Hepatocyte (in vitro differentiated cells): ENCODE data around the gene TMEM144. TPM values are rescaled to one million over a fixed set of nuclear protein-coding genes. Genes with fewer than 3 reads are reported as not detected.
"Not testable (repeated sequence)": the region's sequence is repeated elsewhere in the genome, so short reads cannot be mapped to it uniquely, and the experiment has no call there.

Experiments used
- DNase-seq: peaks from one replicate; pipeline ENCODE4 v3.0.0-alpha.2; 2016; ENCODE audit warnings: low spot score
- H2AFZ ChIP-seq: fragments of 200-600 bp; sonication (generic); 2 replicates; pipeline ENCODE4 v1.6.0; 2016; ENCODE audit warnings: antibody characterized with exemption, mild to moderate bottlenecking
- H3K27ac ChIP-seq: fragments of 200-600 bp; sonication (generic); 2 replicates; pipeline ENCODE4 v1.5.1; 2016; ENCODE audit warnings: mild to moderate bottlenecking
- H3K27me3 ChIP-seq: fragments of 200-600 bp; sonication (generic); 2 replicates; pipeline ENCODE4 v1.6.1; 2016
- H3K36me3 ChIP-seq: fragments of 200-600 bp; sonication (generic); replicated peaks from 2 replicates; pipeline ENCODE4 v1.5.1; 2016; ENCODE audit warnings: low read depth; ENCODE audit not compliant: insufficient read depth
- H3K4me1 ChIP-seq: fragments of 200-600 bp; sonication (generic); 2 replicates; pipeline ENCODE4 v1.5.1; 2016; ENCODE audit warnings: mild to moderate bottlenecking, moderate library complexity; ENCODE audit not compliant: insufficient read depth
- H3K4me2 ChIP-seq: fragments of 200-600 bp; sonication (generic); 2 replicates; pipeline ENCODE4 v1.6.0; 2016
- H3K4me3 ChIP-seq: fragments of 200-600 bp; sonication (generic); 2 replicates; pipeline ENCODE4 v1.5.1; 2016; ENCODE audit warnings: mild to moderate bottlenecking
- H3K79me2 ChIP-seq: fragments of 200-600 bp; sonication (generic); 2 replicates; pipeline ENCODE4 v1.6.0; 2017; ENCODE audit warnings: mild to moderate bottlenecking
- H3K9me2 ChIP-seq: fragments of 200-600 bp; sonication (generic); replicated peaks from 2 replicates; pipeline ENCODE4 v1.6.0; 2017; ENCODE audit warnings: mild to moderate bottlenecking; ENCODE audit not compliant: insufficient read depth
- H3K9me3 ChIP-seq: fragments of 200-600 bp; sonication (generic); 2 replicates; pipeline ENCODE4 v1.5.1; 2016; ENCODE audit warnings: low read depth, mild to moderate bottlenecking
- H4K20me1 ChIP-seq: fragments of 200-600 bp; sonication (generic); 2 replicates; pipeline ENCODE4 v1.6.0; 2016; ENCODE audit warnings: mild to moderate bottlenecking; ENCODE audit not compliant: insufficient read depth, poor library complexity, severe bottlenecking
- CTCF ChIP-seq: fragments of 200-600 bp; sonication (generic); IDR thresholded peaks from 2 replicates; pipeline ENCODE4 v1.5.1; 2016; ENCODE audit warnings: antibody characterized with exemption, mild to moderate bottlenecking; ENCODE audit not compliant: poor library complexity
- EZH2 ChIP-seq: fragments of 200-600 bp; sonication (generic); IDR thresholded peaks from 2 replicates; pipeline ENCODE4 v1.6.1; 2016; ENCODE audit warnings: antibody characterized with exemption, mild to moderate bottlenecking, borderline replicate concordance
- EZH2phosphoT487 ChIP-seq: fragments of 200-600 bp; sonication (generic); IDR thresholded peaks from one replicate; pipeline ENCODE4 v1.6.1; 2018; ENCODE audit warnings: antibody characterized with exemption, mild to moderate bottlenecking, low read depth, moderate library complexity; ENCODE audit not compliant: unreplicated experiment, severe bottlenecking
- WGBS: methylation state at CpG from one replicate; pipeline ENCODE4 v1.1.6; 2016; ENCODE audit warnings: low lambda C conversion rate; ENCODE audit errors: missing lambda C conversion rate; 5-methylcytosine and 5-hydroxymethylcytosine counted together
- polyA plus RNA-seq: library from polyadenylated mRNA; unstranded; fragments of >200 nt; fragmentation: Nextera tagmentation; extraction: Ambion mirVana; gene quantifications from 2 replicates; pipeline ENCODE4 v1.2.1, GENCODE V29; 2016
- total RNA-seq: library from RNA; depleted of rRNA; stranded (reverse); fragments of >200 nt; gene quantifications from 2 replicates; pipeline ENCODE4 v1.2.3, GENCODE V29; 2014

The TMEM144 gene
- total and polyA plus RNA-seq, 2 experiments from 2014 or later: 17.5 to 58.9 TPM

DNA sequence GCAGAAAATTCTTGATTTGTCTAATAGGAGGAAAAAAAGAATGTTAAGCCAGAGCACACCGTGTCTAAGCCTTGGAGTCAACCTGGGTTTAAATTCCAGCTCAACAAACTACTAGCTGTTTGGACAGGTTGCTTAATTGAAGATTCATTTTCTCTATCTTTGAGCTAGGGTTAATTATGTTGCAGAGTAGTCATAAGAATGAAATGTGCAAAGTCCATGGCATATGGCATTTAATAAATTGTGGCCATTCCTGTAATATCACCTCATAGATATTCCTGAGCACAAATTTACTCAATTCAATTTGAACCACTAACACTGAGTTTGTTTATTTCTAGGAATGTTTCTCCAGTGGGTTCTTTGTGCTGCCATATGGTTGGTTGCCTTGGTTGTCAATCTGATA, 4.6 kb downstream of the TMEM144 start:
- Histone ChIP-seq H3K4me1 (peaks cover 5% of the 10 kb centered on the region), H2AFZ (no peak overlapping the region), H4K20me1 (no peaks in the 10 kb centered on the region), H3K27me3 (no peaks in the 10 kb centered on the region), H3K27ac (no peak overlapping the region), H3K4me3 (no peak overlapping the region), H3K4me2 (no peak overlapping the region), H3K9me2 (no peaks in the 10 kb centered on the region), H3K36me3 (no peaks in the 10 kb centered on the region), H3K9me3 (no peaks in the 10 kb centered on the region), H3K79me2 (peaks cover 3% of the 10 kb centered on the region)
- no peak for TF ChIP-seq EZH2
- TF ChIP-seq CTCF: no peak
- no peak for TF ChIP-seq EZH2phosphoT487
- WGBS: 81% methylated on average over 1 of the region's 1 CpG
- no peak for DNase-seq

DNA sequence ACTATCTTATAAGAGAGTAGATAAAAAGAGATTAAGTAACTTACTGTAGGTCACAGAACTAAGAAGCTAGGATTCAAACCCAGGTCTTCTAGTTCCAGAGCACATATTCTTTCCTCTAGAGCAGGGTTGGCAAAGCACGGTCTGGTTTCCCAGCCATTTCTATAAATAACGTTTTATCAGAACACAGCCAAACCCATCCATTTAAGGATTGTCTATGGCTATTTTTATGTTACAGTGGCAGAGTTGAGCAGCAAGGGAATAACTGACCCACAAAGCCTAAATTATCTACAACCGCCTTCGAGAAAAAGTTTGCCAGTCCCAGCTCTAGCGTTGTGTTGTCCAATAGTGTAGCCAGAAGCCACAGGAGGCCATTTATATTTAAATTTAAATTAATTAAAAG, 7.5 kb downstream of the TMEM144 start:
- H3K79me2 ChIP-seq: no peaks in the 10 kb centered on the region
- 92% methylated on average over 5 of the region's 5 CpGs for WGBS

GRCh38 chr4:158219623-158220022, 9.3 kb downstream of the TMEM144 start:
- Histone ChIP-seq H3K27ac (no peak overlapping the region), H3K27me3 (no peaks in the 10 kb centered on the region), H3K9me2 (no peaks in the 10 kb centered on the region), H4K20me1 (no peaks in the 10 kb centered on the region), H3K79me2 (no peaks in the 10 kb centered on the region), H2AFZ (no peak overlapping the region), H3K4me2 (no peak overlapping the region), H3K4me1 (no peaks in the 10 kb centered on the region), H3K36me3 (no peaks in the 10 kb centered on the region), H3K9me3 (no peaks in the 10 kb centered on the region), H3K4me3 (no peak overlapping the region)
- DNase-seq: no peak
- no peak for TF ChIP-seq EZH2
- no peak for TF ChIP-seq EZH2phosphoT487
- TF ChIP-seq CTCF: no peak
- 81% methylated on average over 1 of the region's 1 CpG for WGBS

More for the DNA sequence above, 7.5 kb downstream of the TMEM144 start:
- no peak for DNase-seq
- Histone ChIP-seq H3K27ac (no peak overlapping the region), H4K20me1 (no peaks in the 10 kb centered on the region), H3K9me2 (no peaks in the 10 kb centered on the region), H3K4me2 (no peak overlapping the region), H3K36me3 (no peaks in the 10 kb centered on the region), H3K27me3 (no peaks in the 10 kb centered on the region), H3K4me3 (no peak overlapping the region), H2AFZ (no peak overlapping the region), H3K9me3 (no peaks in the 10 kb centered on the region), H3K4me1 (no peaks in the 10 kb centered on the region)
- TF ChIP-seq CTCF: no peak
- no peak for TF ChIP-seq EZH2phosphoT487
- TF ChIP-seq EZH2: no peak

DNA sequence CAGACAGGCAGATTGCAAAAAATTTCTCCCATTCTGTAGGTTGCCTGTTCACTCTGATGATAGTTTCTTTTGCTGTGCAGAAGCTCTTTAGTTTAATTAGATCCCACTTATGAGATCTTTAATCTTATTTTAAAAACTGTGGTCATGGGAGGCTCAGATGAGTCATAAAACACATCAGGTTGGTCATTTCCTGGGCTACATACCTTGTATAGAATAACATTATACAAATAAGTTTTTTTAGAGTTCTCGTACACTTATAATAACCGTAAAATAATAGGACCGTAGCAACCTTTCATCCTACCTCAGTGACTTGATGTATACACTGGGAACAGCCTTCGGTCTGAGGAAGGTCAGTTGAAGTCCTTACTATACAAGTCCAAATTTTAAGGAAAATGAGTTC, 14.0 kb downstream of the TMEM144 start:
- DNase-seq, H3K4me1 ChIP-seq, H4K20me1 ChIP-seq, H3K9me3 ChIP-seq, H3K4me2 ChIP-seq, H3K36me3 ChIP-seq, H3K4me3 ChIP-seq, H2AFZ ChIP-seq, H3K79me2 ChIP-seq, H3K27me3 ChIP-seq, H3K9me2 ChIP-seq, H3K27ac ChIP-seq: not testable (repeated sequence)
- WGBS: 97% methylated on average over 4 of the region's 4 CpGs

GRCh38 chr4:158224999-158225398, 14.7 kb downstream of the TMEM144 start:
- not testable (repeated sequence) for H3K36me3 ChIP-seq, H2AFZ ChIP-seq

GRCh38 chr4:158227880-158228279, 17.6 kb downstream of the TMEM144 start:
- H3K4me3 ChIP-seq, H2AFZ ChIP-seq, DNase-seq, H3K36me3 ChIP-seq, H3K79me2 ChIP-seq, H3K9me2 ChIP-seq, H3K4me2 ChIP-seq, H4K20me1 ChIP-seq, H3K4me1 ChIP-seq, H3K27ac ChIP-seq, H3K9me3 ChIP-seq, H3K27me3 ChIP-seq: not testable (repeated sequence)
- WGBS: 93% methylated on average over 5 of the region's 5 CpGs

More at GRCh38 chr4:158224999-158225398, 14.7 kb downstream of the TMEM144 start:
- 76% methylated on average over 2 of the region's 2 CpGs for WGBS
- H3K27me3 ChIP-seq, H3K27ac ChIP-seq, DNase-seq, H3K9me3 ChIP-seq, H3K4me2 ChIP-seq, H3K4me3 ChIP-seq, H3K9me2 ChIP-seq, H4K20me1 ChIP-seq, H3K79me2 ChIP-seq, H3K4me1 ChIP-seq: not testable (repeated sequence)
